ENCODE measurements around the gene MRPL37.

Gene MRPL37

DNA sequence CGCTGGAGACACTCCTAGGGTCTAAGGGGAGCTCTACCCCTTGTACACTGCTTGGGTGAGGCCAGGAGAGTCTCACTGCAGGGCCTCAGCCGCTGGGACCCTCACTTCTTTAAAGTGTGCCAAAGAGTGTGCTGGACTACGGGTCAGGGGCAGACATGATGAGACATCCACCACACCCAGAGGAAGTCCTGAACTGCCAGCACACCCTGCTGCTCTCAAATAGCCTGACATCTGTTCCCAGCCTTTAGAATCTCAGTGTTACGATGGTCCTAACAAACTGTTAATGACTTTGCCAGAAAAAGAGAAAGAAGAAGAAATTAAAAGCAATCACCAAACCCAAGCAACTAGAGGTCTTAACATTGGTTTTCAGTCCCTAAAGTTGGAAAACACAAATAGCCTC is 49.0 kb downstream of the MRPL37 start:
- no peak overlapping the region for H3K27ac ChIP-seq

DNA sequence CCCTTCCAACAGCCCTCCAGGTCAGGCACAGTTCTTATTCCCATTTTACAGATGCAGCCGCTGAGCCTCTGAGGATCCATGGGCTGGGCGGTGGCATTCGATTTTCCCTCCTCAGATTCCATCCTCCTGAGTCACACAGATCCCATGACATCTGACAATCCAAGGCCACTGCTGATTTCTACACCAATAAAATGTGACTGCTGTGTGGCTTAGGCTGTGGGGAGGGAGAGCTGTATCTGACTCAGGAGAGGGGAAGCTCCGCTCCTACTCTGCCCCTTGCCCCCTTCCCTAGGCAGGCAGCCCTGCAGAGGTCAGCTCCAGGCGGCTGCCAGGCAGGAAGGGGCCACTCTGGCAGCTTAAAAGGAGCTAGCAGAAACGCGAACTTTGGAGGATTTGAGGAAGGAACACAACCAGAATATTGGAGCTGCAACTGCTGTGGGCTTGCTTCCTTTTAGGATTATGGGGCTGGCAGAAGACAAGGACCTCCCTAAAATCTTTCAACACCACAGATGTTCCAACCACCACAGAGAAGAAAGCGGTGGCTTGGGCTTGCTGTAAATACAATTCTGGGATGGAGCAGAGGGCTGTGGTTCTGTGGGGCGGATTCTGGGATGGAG is 50.0 kb downstream of the MRPL37 start:
- H3K27ac ChIP-seq = no peak overlapping the region
- TF ChIP-seq ZFX (IDR thresholded peaks at IDR 0.05; ENCODE audit: borderline replicate concordance) = no peak
- TF ChIP-seq, protein P1, sequence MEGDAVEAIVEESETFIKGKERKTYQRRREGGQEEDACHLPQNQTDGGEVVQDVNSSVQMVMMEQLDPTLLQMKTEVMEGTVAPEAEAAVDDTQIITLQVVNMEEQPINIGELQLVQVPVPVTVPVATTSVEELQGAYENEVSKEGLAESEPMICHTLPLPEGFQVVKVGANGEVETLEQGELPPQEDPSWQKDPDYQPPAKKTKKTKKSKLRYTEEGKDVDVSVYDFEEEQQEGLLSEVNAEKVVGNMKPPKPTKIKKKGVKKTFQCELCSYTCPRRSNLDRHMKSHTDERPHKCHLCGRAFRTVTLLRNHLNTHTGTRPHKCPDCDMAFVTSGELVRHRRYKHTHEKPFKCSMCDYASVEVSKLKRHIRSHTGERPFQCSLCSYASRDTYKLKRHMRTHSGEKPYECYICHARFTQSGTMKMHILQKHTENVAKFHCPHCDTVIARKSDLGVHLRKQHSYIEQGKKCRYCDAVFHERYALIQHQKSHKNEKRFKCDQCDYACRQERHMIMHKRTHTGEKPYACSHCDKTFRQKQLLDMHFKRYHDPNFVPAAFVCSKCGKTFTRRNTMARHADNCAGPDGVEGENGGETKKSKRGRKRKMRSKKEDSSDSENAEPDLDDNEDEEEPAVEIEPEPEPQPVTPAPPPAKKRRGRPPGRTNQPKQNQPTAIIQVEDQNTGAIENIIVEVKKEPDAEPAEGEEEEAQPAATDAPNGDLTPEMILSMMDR (IDR thresholded peaks at IDR 0.05) = no peak

More for the DNA sequence above, 49.0 kb downstream of the MRPL37 start:
- no peak for TF ChIP-seq ZFX (IDR thresholded peaks at IDR 0.05; ENCODE audit: borderline replicate concordance)
- TF ChIP-seq, protein P1 (IDR thresholded peaks at IDR 0.05) = no peak

DNA sequence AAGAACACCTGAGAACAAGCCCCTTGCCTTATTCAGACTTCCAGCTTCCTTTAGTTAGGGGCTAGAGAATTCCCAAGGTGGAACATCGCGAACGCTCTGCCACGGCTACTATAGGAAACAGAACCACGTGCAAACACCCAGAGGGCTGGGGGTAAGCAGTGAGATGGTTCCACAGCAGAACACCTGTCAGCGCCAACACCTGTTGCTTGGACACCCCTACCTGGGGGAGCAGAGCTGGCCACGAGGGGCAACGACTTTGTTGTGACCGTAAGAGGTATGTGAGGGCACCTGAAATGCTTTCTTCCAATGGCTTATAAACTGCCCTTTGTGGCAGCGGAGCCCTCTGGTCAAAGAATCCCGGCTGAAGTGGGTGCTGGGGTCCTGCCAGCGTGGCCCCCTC is 50.7 kb downstream of the MRPL37 start:
- no peak overlapping the region for H3K27ac ChIP-seq
- TF ChIP-seq ZFX (IDR thresholded peaks at IDR 0.05; ENCODE audit: borderline replicate concordance) = no peak
- TF ChIP-seq, protein P1 (IDR thresholded peaks at IDR 0.05) = no peak

DNA sequence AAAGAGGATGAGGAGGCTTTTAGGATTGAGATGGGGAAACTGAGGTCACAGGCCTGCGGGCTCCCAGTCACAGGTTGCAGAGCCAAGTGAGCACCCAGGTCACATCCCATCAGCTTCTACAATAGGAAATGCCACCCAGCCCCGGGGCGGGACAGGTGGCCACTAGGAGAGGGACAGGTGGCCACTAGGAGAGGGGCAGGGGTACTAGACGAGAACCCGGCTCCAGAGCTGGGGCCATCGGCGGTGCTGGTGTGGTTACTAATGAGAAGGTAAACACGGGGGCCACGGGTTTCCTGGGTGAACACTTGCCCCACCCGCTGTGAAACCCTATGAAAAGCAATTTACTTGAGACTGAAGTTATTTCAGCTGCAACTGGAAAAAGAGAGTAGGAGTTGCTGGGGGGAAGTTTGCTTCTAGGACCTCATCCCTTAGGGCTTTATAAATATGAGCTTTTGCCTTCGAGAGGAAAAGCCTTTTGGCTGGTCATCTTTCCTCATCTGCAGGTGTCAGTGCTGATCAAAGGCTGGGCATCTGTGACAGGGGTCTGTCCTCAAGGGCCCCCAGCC is 52.5 kb downstream of the MRPL37 start:
- TF ChIP-seq, protein P1 (IDR thresholded peaks at IDR 0.05) = no peak
- TF ChIP-seq ZFX (IDR thresholded peaks at IDR 0.05; ENCODE audit: borderline replicate concordance) = no peak
- H3K27ac ChIP-seq = no peak overlapping the region

DNA sequence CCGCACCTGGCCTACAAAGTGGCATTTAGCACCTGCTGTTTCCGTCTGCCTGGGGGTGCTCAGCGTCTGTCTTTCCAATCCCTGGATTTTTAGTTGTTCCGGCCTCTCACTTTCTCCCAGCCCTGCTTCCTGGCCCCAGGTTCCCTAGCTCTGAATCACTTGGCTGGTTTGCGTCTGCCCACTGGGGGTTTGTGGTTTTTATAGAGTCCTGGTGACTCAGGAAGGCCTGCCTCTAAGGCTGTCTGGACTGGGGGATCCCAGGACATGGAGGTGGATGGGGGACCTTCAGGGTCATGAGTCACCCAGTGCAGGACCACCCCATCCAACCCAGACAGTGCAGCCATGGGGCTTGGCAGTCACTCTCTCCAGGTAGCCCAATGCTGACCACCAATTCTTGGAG is 53.5 kb downstream of the MRPL37 start:
- TF ChIP-seq, protein P1 (IDR thresholded peaks at IDR 0.05) = no peak
- TF ChIP-seq ZFX (IDR thresholded peaks at IDR 0.05; ENCODE audit: borderline replicate concordance) = no peak
- no peak overlapping the region for H3K27ac ChIP-seq

DNA sequence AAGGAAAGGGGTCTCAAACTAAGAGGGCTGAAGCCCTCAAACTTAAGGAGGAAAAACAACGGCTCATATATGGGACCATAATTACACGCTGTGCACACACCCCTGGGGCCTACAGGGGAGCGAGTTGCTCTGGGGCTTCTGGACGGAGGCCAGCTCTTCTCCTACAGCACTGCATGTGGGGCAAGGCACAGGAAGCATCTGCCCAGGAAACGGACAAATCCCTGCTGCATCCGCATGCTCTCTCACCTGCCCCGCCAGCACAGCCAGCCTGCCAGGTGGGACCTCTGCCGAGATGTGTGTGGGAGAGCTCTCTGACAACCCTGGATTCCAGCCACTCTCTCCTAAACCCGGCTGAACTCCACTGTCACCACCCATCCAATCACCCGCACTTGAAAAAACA is 54.1 kb downstream of the MRPL37 start:
- TF ChIP-seq, protein P1 (IDR thresholded peaks at IDR 0.05) = no peak
- no peak for TF ChIP-seq ZFX (IDR thresholded peaks at IDR 0.05; ENCODE audit: borderline replicate concordance)

DNA sequence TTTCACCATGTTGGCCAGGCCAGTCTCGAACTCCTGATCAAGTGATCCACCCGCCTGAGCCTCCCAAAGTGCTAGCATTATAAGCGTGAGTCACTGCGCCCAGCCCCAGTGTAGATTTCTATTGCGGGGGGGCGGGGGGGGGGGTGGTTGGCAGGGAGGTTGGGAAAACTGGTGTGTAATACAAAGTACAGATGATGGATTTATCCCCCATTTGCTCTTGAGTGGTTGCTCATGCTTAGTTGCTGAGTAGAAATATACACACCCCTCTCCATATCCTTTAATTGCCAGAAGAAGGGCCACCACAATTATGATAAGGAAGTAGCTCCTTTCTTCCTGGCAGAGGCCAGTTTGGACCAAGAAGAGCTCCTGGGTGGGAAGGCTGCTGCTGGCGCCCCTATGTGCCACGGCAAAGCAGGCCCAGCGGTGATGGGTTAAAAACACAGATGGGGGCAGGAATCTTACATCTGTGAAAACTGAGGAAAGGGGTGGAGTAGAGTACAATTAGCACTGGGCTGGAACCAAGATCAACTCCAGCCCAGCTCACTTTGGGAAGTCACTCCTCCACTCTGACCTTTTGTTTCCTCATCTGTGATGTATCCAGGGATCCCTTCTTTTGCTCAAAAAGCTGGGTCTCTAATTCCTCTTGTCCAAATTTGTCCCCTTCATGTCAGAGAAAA is 55.2 kb downstream of the MRPL37 start:
- H3K27ac ChIP-seq = no peak overlapping the region
- TF ChIP-seq, protein P1 (IDR thresholded peaks at IDR 0.05) = no peak
- TF ChIP-seq ZFX (IDR thresholded peaks at IDR 0.05; ENCODE audit: borderline replicate concordance) = no peak

More for the DNA sequence above, 54.1 kb downstream of the MRPL37 start:
- no peak overlapping the region for H3K27ac ChIP-seq

All from 22Rv1 (cell line).